Measurements from ENCODE around the gene EVC2.

The EVC2 gene

DNA sequence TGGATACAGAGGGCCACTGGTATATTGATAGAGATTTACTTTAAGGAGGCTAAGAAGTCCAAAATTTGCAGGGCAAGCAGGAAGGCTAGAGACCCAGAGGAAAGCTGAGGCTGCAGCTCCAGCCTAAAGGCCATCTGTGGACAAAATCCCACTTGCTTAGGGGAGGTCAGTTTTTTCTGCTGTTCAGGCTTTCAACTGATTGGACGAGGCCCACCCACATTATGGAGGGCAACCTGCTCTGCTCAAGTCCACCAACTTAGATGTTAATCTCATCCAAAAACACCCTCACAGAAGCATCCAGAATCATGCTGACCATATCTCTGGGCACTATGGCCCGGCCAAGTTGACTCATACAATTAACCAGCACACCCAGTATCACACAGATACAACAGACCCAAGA lies 176.3 kb downstream of the EVC2 start:
- DNase-seq (ENCODE audit: low spot score) = no peak

GRCh38 chr4:5528031-5528436 lies 180.3 kb downstream of the EVC2 start:
- H3K27ac ChIP-seq = no peak overlapping the region
- no peak for TF ChIP-seq CTCF (conservative IDR thresholded peaks at IDR 0.05; ENCODE audit: low read depth)
- POLR2A ChIA-PET (ENCODE audit: low non-redundant PET) = no interaction called here
- DNase-seq (ENCODE audit: low spot score) = no peak
- CTCF ChIA-PET = no interaction called here

More for the DNA sequence above, 176.3 kb downstream of the EVC2 start:
- H3K27ac ChIP-seq = no peak overlapping the region
- TF ChIP-seq CTCF (conservative IDR thresholded peaks at IDR 0.05; ENCODE audit: low read depth) = no peak
- ChIA-PET CTCF (no interaction called here), POLR2A (ENCODE audit: low non-redundant PET) (no interaction called here)

GRCh38 chr4:5527211-5527610 lies 181.1 kb downstream of the EVC2 start:
- CTCF ChIA-PET = no interaction called here
- no peak for TF ChIP-seq CTCF (conservative IDR thresholded peaks at IDR 0.05; ENCODE audit: low read depth)
- no peak for DNase-seq (ENCODE audit: low spot score)
- no peak overlapping the region for H3K27ac ChIP-seq
- POLR2A ChIA-PET (ENCODE audit: low non-redundant PET) = interaction anchor here (0.5 kb wide), 1 partner anchor 203 kb away, joined by 3 read pairs; no protein-coding TSS in a partner anchor

DNA sequence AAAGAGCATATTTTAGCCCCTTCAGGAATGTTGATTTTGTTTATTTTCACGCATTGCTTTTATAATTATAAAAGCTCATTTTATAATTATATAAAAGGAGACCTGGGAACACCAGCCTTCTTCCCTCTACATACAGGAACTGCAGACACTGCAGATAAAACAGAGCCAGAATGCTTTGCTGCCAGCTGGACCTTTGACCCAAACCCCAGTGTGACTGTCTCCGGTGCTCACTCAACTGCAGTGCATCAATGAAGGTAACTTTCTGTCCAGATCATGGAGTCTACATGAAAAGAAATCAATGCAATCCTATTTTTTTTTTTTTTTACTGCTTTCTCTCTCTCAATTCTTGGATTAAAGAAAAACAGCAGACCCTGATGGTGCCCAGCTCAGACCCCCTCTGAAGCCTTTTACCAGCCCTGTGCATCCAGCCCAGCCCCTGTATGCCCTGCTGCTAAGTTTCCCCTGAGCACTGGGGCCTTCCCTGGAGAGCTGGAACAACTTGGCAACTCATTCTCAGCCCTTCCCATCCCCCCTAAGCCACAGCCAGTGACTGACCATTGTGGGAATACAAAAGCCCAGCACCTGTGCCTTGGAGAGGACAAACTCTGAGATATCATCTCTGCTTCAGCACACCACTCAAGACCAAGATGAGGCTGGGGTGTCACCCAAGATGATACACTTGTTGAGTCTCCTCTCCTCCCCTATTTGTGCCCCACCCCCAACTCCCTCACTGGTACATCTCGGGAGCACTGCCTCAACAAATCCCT lies 182.1 kb downstream of the EVC2 start:
- TF ChIP-seq CTCF (conservative IDR thresholded peaks at IDR 0.05; ENCODE audit: low read depth) = no peak
- ChIA-PET POLR2A (ENCODE audit: low non-redundant PET) (no interaction called here), CTCF (no interaction called here)
- no peak for DNase-seq (ENCODE audit: low spot score)
- H3K27ac ChIP-seq = no peak overlapping the region

- ChIA-PET CTCF (no interaction called here), POLR2A (ENCODE audit: low non-redundant PET) (no interaction called here)
- no peak for DNase-seq (ENCODE audit: low spot score)
- TF ChIP-seq CTCF (conservative IDR thresholded peaks at IDR 0.05; ENCODE audit: low read depth) = no peak
- no peak overlapping the region for H3K27ac ChIP-seq
Observed at GRCh38 chr4:5524446-5525299, 183.7 kb downstream of the EVC2 start.

DNA sequence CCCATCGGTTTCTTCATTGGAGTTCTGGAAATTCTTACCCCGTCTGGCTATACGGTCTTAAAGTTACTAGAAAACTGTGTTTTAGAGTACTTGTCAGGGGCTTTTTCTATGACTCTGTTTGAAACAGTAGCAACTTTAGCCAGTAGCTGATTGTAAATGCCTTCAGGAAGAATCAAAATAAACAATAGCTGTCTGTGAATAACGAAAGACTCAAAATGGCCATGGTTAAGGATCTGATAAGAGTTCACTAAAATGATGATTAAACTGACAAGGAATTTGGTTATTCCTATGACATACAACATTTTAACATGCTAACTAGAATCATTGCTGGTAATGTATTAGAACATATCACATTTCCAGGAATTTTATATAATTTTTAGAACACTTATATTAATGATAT lies 191.0 kb downstream of the EVC2 start:
- ChIA-PET POLR2A (ENCODE audit: low non-redundant PET) (no interaction called here), CTCF (no interaction called here)
- TF ChIP-seq CTCF (conservative IDR thresholded peaks at IDR 0.05; ENCODE audit: low read depth) = no peak
- no peak for DNase-seq (ENCODE audit: low spot score)
- no peak overlapping the region for H3K27ac ChIP-seq
